Testis (tissue), 3 donors: ENCODE results near the gene CARTPT. TPM values are rescaled to one million over a fixed set of nuclear protein-coding genes. Genes with fewer than 3 reads are reported as not detected.

Experiments used
- DNase-seq: peaks from one replicate; pipeline ENCODE4 v3.0.0-alpha.2; 2019
- H3K27ac ChIP-seq, 2 donors: fragments of 200-600 bp; sonication (generic); one replicate each; pipeline ENCODE4 v1.5.1; 2019
- H3K27me3 ChIP-seq: fragments of 200-600 bp; sonication (generic); one replicate; pipeline ENCODE4 v1.5.1; 2019
- H3K36me3 ChIP-seq: fragments of 200-600 bp; sonication (generic); one replicate; pipeline ENCODE4 v1.5.1; 2017; ENCODE audit warnings: low read depth; ENCODE audit errors: missing control alignments
- H3K4me1 ChIP-seq: fragments of 200-600 bp; sonication (generic); one replicate; pipeline ENCODE4 v1.5.1; 2019
- H3K4me3 ChIP-seq, 2 donors: fragments of 200-600 bp; sonication (generic); one replicate each; pipeline ENCODE4 v1.5.1; 2017 to 2019
- H3K9me3 ChIP-seq: fragments of 200-600 bp; sonication (generic); one replicate; pipeline ENCODE4 v1.5.1; 2017
- POLR2A ChIP-seq: fragments of 450-650 bp; IDR thresholded peaks from one replicate; pipeline ENCODE4 v1.6.1; 2017; ENCODE audit warnings: antibody characterized with exemption, mild to moderate bottlenecking, moderate library complexity
- WGBS, 2 donors: methylation state at CpG; one replicate each; pipeline ENCODE4 v1.1.5; 2018; 5-methylcytosine and 5-hydroxymethylcytosine counted together
- intact Hi-C: fragments of 100-400 bp; cut with DNase I; formaldehyde crosslinking; loops from one replicate; pipeline ENCODE4 v1.15.1; 2023; ENCODE audit warnings: low total_unique reads
- polyA plus RNA-seq: library from polyadenylated mRNA; stranded (reverse); fragments of 350-450 nt; fragmentation: Illumina TruSeq; extraction: RNeasy Lipid Tissue Mini Kit (QIAGEN cat#74804); gene quantifications from one replicate; pipeline ENCODE4 v1.2.3, GENCODE V29; 2014; ENCODE audit warnings: low read depth, low replicate concordance; ENCODE audit not compliant: insufficient read depth
- total RNA-seq, 2 donors: library from RNA; depleted of rRNA; stranded (reverse); fragments of >200 nt; gene quantifications; one replicate each; pipeline ENCODE4 v1.2.3, GENCODE V29; 2016
- TF ChIP-seq, protein P1 (sequence below), 3 experiments: fragments of 450-650 bp in 2 of 3; fragments of 200-600 bp in 1 of 3; sonication (generic) in 1 of 3; IDR thresholded peaks; one replicate each; pipeline ENCODE4 v1.5.1; 2016 to 2019; ENCODE audit warnings: antibody characterized with exemption in 3 of 3, mild to moderate bottlenecking in 2 of 3, moderate library complexity in 1 of 3

CARTPT gene
- total and polyA plus RNA-seq, 3 donors from 2014 or later = 15.0 to 35.8 (median 18.2) TPM

DNA sequence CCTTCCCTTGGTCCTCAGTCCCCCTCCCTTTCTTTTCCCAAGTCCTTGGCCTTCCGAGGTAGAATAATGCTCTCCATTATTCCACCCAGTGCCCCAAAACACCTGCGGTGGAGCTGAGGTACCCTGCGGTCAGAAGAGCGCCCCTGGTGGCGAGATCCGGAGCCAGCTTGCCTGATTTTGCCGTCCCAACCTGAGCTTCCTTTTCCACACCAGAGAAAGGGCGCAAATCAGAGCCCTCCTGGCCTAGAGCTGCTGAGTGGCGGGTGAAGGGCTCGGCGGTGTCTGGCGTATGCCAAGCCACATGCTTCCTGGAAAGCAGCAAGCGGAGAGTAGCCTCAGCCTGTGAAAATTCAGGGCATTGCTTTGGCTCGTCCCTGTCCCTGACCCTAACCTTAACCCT is 21.1 kb upstream of the CARTPT start:
- H3K4me1 ChIP-seq = peaks cover 5% of the 10 kb centered on the region
- DNase-seq = peak; percentile 48
- WGBS, 2 donors = 43 to 49% methylated on average over 13 to 14 of the region's 14 CpGs

DNA sequence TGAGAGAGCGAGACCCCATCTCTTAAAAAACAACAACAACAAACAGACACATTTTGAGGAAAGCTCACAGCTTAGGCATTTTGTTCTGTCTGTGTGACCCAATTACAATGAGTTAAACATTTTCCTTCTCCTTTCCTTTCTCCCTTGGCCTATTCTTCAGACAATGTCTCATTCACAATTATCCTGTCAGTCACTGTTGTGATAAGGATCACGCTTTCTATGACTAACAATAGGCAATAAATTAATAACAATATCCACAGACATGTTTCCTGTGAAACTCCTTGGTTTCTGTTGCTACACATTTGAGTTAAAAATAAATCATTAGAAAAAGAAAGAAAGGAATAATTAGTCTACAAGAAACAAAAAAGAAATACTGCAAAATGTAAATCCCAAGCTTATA is 19.8 kb upstream of the CARTPT start:
- Histone ChIP-seq H3K9me3 (no peaks in the 10 kb centered on the region), H3K36me3 (no peaks in the 10 kb centered on the region), H3K4me3 (no peak overlapping the region), H3K27me3 (no peaks in the 10 kb centered on the region), H3K27ac (no peak overlapping the region), H3K4me1 (peaks cover 2% of the 10 kb centered on the region)
- WGBS, 2 donors = 66 to 85% methylated on average over 2 of the region's 2 CpGs
- no peak for DNase-seq
- intact Hi-C loops = no loop called here
- no peak for TF ChIP-seq POLR2A
- TF ChIP-seq, protein P1, sequence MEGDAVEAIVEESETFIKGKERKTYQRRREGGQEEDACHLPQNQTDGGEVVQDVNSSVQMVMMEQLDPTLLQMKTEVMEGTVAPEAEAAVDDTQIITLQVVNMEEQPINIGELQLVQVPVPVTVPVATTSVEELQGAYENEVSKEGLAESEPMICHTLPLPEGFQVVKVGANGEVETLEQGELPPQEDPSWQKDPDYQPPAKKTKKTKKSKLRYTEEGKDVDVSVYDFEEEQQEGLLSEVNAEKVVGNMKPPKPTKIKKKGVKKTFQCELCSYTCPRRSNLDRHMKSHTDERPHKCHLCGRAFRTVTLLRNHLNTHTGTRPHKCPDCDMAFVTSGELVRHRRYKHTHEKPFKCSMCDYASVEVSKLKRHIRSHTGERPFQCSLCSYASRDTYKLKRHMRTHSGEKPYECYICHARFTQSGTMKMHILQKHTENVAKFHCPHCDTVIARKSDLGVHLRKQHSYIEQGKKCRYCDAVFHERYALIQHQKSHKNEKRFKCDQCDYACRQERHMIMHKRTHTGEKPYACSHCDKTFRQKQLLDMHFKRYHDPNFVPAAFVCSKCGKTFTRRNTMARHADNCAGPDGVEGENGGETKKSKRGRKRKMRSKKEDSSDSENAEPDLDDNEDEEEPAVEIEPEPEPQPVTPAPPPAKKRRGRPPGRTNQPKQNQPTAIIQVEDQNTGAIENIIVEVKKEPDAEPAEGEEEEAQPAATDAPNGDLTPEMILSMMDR (IDR thresholded peaks at IDR 0.05) = no peak

More for the DNA sequence above, 21.1 kb upstream of the CARTPT start:
- TF ChIP-seq POLR2A = no peak
- TF ChIP-seq, protein P1 (IDR thresholded peaks at IDR 0.05) = peak in 2 of 3 experiments; percentile 17 to 49
- peak overlapping the region in 1 of 2 donors; percentile 4 for H3K4me3 ChIP-seq
- no peak overlapping the region for H3K27ac ChIP-seq
- H3K27me3 ChIP-seq = no peaks in the 10 kb centered on the region
- intact Hi-C loops = no loop called here
- H3K9me3 ChIP-seq = no peaks in the 10 kb centered on the region
- H3K36me3 ChIP-seq = no peaks in the 10 kb centered on the region

DNA sequence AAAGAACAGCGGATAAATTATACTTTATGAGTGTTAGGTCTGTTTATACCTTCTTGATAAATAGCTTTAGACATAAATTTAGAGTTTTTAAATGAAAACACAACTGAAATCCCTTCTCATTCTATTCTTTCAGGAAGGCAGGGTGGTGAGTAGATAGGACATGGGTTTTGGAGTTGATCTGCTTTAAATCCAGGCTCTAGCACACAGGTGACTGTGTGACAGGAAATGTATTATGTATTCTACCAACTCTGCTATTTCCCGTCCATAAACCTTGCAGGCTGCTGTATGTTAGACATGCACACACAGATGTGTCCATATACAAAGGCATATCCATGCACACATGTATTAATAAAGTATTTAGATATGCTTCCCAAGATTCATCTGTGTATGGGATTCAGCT is 19.3 kb upstream of the CARTPT start:
- intact Hi-C loops = no loop called here
- Histone ChIP-seq H3K27me3 (no peaks in the 10 kb centered on the region), H3K4me3 (no peak overlapping the region), H3K27ac (no peak overlapping the region), H3K4me1 (no peaks in the 10 kb centered on the region), H3K9me3 (no peaks in the 10 kb centered on the region), H3K36me3 (no peaks in the 10 kb centered on the region)
- TF ChIP-seq, protein P1 (IDR thresholded peaks at IDR 0.05) = no peak
- TF ChIP-seq POLR2A = no peak
- 63 to 90% methylated on average over 2 of the region's 2 CpGs for WGBS, 2 donors
- no peak for DNase-seq

DNA sequence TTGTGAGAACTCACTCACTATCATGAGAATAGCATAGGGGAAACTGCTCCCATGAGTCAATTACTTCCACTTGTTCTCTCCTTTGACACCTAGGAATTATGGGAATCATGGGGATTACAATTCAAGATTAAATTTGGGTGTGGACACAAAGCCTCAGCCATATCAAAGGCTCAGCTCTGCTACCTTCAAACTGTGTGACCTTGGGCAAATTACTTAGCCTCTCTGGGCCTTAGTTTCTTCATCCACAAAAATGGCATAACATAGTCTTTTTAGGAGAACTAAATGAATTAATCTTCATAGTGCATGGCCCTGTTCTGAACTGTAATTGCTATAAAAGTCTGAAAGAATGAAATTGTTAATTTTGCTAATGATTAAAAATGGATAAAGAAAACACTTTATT is 18.3 kb upstream of the CARTPT start:
- no peaks in the 10 kb centered on the region for H3K4me1 ChIP-seq
- intact Hi-C loops = no loop called here
- no peak for TF ChIP-seq POLR2A
- TF ChIP-seq, protein P1 (IDR thresholded peaks at IDR 0.05) = no peak
- no peaks in the 10 kb centered on the region for H3K27me3 ChIP-seq
- H3K4me3 ChIP-seq = no peak overlapping the region
- H3K36me3 ChIP-seq = no peaks in the 10 kb centered on the region
- H3K27ac ChIP-seq = no peak overlapping the region
- no peak for DNase-seq
- H3K9me3 ChIP-seq = no peaks in the 10 kb centered on the region

DNA sequence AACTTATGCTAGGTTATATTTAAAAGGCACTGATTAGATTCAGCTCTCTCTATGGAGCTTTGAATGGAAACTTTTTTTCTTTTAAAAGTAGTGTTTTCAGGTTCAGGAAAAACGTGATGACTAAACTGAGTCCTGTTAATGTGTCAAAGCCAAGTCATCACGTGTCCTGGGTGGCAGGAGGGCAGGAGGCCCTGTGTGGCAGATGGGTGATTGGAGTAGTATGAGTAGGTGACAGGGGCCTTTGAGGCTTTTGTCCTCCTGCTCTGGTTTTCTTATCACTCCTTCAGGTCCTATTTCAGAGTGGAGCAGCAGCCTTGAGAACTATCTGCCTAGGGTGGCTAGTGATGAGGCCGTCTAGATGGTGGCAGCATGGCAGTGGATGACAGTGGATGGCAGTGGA is 17.7 kb upstream of the CARTPT start:
- H3K9me3 ChIP-seq = no peaks in the 10 kb centered on the region
- WGBS, 2 donors = 64 to 72% methylated on average over 3 of the region's 3 CpGs
- intact Hi-C loops = no loop called here
- H3K4me3 ChIP-seq = no peak overlapping the region
- TF ChIP-seq, protein P1 (IDR thresholded peaks at IDR 0.05) = no peak
- H3K4me1 ChIP-seq = no peaks in the 10 kb centered on the region
- no peak overlapping the region for H3K27ac ChIP-seq
- H3K27me3 ChIP-seq = no peaks in the 10 kb centered on the region
- H3K36me3 ChIP-seq = no peaks in the 10 kb centered on the region
- DNase-seq = no peak
